ENCODE data around the gene VEZT. TPM values are rescaled to one million over a fixed set of nuclear protein-coding genes. Genes with fewer than 3 reads are reported as not detected.

VEZT gene
- total and polyA plus RNA-seq, 10 of the 15 experiments (the other 5 are each of a cell fraction or from before 2014, with no cell fraction given) = 32.8 to 134 (median 66.2) TPM

DNA sequence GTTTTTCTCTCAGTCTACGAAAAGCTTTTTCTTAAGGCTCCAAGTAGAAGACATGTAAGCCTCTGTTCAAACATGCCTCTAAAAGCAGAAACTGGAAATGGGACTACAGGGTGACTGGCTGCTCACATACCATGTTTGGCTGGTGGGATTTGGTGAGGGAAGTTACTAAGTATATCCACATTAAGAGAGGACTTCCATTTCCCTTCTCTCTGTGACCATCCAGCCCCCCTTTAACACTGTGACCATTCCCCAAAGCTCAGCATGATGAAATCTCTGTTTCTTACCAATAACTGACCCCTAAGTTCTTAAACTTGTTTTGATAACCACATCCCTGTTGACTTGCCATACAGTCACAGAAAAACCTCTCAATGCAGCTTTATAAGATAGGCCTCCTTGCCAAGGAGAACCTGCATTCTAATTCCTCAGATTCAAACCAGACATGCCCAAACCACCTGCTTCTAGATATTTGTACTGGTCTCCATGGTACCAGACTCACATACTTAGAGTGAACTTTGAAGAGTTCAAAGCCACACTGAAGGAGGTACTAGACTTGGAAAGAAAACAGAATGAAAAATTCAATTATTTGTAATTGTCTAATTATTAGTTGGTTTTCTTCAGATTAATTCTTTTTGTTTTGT lies 102.2 kb downstream of the VEZT start (continued):
- no peak for TF ChIP-seq SMAD1 (IDR thresholded peaks at IDR 0.05; ENCODE audit: low read depth, partially characterized antibody)
- no peak for TF ChIP-seq TARDBP (IDR thresholded peaks at IDR 0.05; ENCODE audit: borderline replicate concordance)
- TF ChIP-seq, protein P1, sequence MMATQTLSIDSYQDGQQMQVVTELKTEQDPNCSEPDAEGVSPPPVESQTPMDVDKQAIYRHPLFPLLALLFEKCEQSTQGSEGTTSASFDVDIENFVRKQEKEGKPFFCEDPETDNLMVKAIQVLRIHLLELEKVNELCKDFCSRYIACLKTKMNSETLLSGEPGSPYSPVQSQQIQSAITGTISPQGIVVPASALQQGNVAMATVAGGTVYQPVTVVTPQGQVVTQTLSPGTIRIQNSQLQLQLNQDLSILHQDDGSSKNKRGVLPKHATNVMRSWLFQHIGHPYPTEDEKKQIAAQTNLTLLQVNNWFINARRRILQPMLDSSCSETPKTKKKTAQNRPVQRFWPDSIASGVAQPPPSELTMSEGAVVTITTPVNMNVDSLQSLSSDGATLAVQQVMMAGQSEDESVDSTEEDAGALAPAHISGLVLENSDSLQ (IDR thresholded peaks at IDR 0.05) = no peak
- no peak for TF ChIP-seq MTA2 (IDR thresholded peaks at IDR 0.05; ENCODE audit: low read depth)

DNA sequence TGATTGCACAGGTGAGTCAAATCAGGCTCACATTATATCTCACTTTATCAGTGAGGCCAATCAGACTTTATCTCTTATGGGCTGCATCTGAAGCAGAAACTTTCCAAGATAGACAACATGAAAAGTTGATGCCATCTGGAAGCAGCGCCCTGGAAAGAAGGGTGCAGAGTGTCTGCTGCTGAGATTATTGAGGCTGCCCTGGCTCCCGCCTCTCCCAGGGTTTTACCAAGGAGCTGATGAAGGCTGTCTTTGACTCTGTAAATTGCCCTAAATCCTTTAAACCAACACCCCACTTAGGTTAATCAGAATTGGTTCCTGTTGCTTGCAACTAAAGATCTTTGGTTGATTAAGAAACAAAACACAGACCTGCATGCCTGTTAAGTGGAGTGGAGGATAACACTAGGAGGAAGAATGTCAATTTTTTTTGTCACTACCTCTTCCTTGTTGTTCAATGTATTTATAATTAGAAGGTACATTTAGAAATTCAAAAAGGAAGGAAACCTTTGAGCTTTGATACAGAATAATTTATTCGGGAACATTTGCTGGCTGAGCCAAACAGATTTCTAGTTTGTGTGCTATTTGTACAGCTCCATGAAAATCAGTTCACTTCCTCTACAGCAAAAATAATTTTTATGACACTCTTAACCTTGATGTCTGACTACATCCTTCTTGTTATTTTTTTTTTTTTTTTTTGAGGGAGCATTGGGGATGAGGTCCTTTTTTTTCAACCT lies 104.1 kb downstream of the VEZT start:
- Histone ChIP-seq H4K20me1 (ENCODE audit: control insufficient read depth, insufficient read depth) (no peaks in the 10 kb centered on the region), H3K9ac (ENCODE audit: control insufficient read depth, insufficient read depth, low read length) (no peak overlapping the region), H3K4me3 (no peak overlapping the region), H3K4me1 (ENCODE audit: control insufficient read depth, insufficient read depth, low read length) (no peaks in the 10 kb centered on the region), H3K9me3 (replicated peaks; ENCODE audit: control insufficient read depth, insufficient read depth, low read length) (no peaks in the 10 kb centered on the region), H3K79me2 (ENCODE audit: control insufficient read depth, insufficient read depth, low read length) (no peaks in the 10 kb centered on the region), H3K27me3 (replicated peaks in 1 of 2; ENCODE audit: control insufficient read depth in 2 of 2, insufficient read depth in 2 of 2, low read length in 1 of 2) (no peaks in the 10 kb centered on the region), H3K27ac (ENCODE audit: control insufficient read depth, insufficient read depth) (no peak overlapping the region), H3K4me2 (ENCODE audit: control insufficient read depth, insufficient read depth) (no peak overlapping the region), H3K36me3 (ENCODE audit: control insufficient read depth in 2 of 2, insufficient read depth in 2 of 2, low read length in 1 of 2) (no peaks in the 10 kb centered on the region), H2AFZ (ENCODE audit: control insufficient read depth, low read depth, low read length) (no peak overlapping the region)
- in situ Hi-C loops (cut with MboI) = no loop called here
- POLR2A ChIA-PET = interaction anchor here (0.7 kb wide), 1 partner anchor 59 kb away, joined by 3 read pairs; no protein-coding TSS in a partner anchor
- DNase-seq (ENCODE audit: low read depth, low spot score) (no peak), FAIRE-seq (no peak), ATAC-seq (no peak)
- CTCF ChIA-PET = no interaction called here
- WGBS (ENCODE audit: insufficient coverage, insufficient replicate concordance, low lambda C conversion rate, missing lambda C conversion rate) = 92% methylated on average over 3 of the region's 3 CpGs
- BruUV-seq (replicated peaks) = no TSS peak
- intact Hi-C loops (cut with micrococcal nuclease; ENCODE audit: unreplicated experiment) = no loop called here
- SMC1A ChIA-PET (ENCODE audit: uncharacterized antibody, unreplicated experiment) = interaction anchor here (0.7 kb wide), 1 partner anchor 727 kb away, joined by 4 read pairs; no protein-coding TSS in a partner anchor
- RAD21 ChIA-PET (ENCODE audit: unreplicated experiment) = no interaction called here
- TF ChIP-seq RCOR1 (conservative IDR thresholded peaks at IDR 0.05; ENCODE audit: low read depth, low read length) (no peak), WRNIP1 (IDR thresholded peaks at IDR 0.05; ENCODE audit: borderline replicate concordance, low read depth, low read length) (no peak), NR2F1 (conservative IDR thresholded peaks at IDR 0.05) (no peak), BCL11A (IDR thresholded peaks at IDR 0.05; ENCODE audit: low read depth, low read length) (no peak), ZNF384 (IDR thresholded peaks at IDR 0.05; ENCODE audit: borderline replicate concordance, low read depth, low read length) (no peak), MYB (IDR thresholded peaks at IDR 0.05; ENCODE audit: borderline replicate concordance, low read depth, low read length) (no peak), SMARCA5 (IDR thresholded peaks at IDR 0.05) (no peak), MYC (IDR thresholded peaks at IDR 0.05; ENCODE audit: insufficient read depth, insufficient read length, insufficient replicate concordance, low read length, severe bottlenecking) (no peak), NR2C2 (IDR thresholded peaks at IDR 0.05; ENCODE audit: borderline replicate concordance, control insufficient read depth, insufficient read length, low read depth) (no peak), RB1 (IDR thresholded peaks at IDR 0.05; ENCODE audit: borderline replicate concordance) (no peak), IKZF1 (conservative IDR thresholded peaks at IDR 0.05) (no peak)
- TF ChIP-seq, protein P2, sequence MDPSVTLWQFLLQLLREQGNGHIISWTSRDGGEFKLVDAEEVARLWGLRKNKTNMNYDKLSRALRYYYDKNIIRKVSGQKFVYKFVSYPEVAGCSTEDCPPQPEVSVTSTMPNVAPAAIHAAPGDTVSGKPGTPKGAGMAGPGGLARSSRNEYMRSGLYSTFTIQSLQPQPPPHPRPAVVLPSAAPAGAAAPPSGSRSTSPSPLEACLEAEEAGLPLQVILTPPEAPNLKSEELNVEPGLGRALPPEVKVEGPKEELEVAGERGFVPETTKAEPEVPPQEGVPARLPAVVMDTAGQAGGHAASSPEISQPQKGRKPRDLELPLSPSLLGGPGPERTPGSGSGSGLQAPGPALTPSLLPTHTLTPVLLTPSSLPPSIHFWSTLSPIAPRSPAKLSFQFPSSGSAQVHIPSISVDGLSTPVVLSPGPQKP (IDR thresholded peaks at IDR 0.05; ENCODE audit: low read depth, low read length) = no peak
- TF ChIP-seq, protein P3, sequence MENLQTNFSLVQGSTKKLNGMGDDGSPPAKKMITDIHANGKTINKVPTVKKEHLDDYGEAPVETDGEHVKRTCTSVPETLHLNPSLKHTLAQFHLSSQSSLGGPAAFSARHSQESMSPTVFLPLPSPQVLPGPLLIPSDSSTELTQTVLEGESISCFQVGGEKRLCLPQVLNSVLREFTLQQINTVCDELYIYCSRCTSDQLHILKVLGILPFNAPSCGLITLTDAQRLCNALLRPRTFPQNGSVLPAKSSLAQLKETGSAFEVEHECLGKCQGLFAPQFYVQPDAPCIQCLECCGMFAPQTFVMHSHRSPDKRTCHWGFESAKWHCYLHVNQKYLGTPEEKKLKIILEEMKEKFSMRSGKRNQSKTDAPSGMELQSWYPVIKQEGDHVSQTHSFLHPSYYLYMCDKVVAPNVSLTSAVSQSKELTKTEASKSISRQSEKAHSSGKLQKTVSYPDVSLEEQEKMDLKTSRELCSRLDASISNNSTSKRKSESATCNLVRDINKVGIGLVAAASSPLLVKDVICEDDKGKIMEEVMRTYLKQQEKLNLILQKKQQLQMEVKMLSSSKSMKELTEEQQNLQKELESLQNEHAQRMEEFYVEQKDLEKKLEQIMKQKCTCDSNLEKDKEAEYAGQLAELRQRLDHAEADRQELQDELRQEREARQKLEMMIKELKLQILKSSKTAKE (IDR thresholded peaks at IDR 0.05; ENCODE audit: low read depth, poor library complexity, severe bottlenecking) = no peak
- TF ChIP-seq, protein P4, sequence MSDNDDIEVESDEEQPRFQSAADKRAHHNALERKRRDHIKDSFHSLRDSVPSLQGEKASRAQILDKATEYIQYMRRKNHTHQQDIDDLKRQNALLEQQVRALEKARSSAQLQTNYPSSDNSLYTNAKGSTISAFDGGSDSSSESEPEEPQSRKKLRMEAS (IDR thresholded peaks at IDR 0.05; ENCODE audit: low read depth, low read length) = no peak
